H1 (cell line): ENCODE measurements around the gene ASB6.

Source experiments
- CEBPB ChIP-seq: IDR thresholded peaks from 2 replicates; pipeline ENCODE4 v1.6.1; 2012; ENCODE audit warnings: low read depth, low read length
- CTCF ChIP-seq, 3 experiments: IDR thresholded peaks; 1 replicate in 2 of 3; 2 replicates in 1 of 3; pipeline versions ENCODE4 v1.5.1 to v1.6.1; 2011; ENCODE audit warnings: low read length in 3 of 3, mild to moderate bottlenecking in 3 of 3, inconsistent platforms in 2 of 3, low read depth in 1 of 3, moderate library complexity in 1 of 3; ENCODE audit not compliant: insufficient read depth in 1 of 3; ENCODE audit errors: control extremely low read depth in 1 of 3
- FOSL1 ChIP-seq: IDR thresholded peaks from 2 replicates; pipeline ENCODE4 v1.6.1; 2011; ENCODE audit warnings: mild to moderate bottlenecking, low read depth, low read length, moderate library complexity; ENCODE audit not compliant: insufficient read depth
- MAFK ChIP-seq: IDR thresholded peaks from 2 replicates; pipeline ENCODE4 v1.6.1; 2012; ENCODE audit warnings: low read depth, mild to moderate bottlenecking, improper control_type of control experiment, low read length
- POLR2AphosphoS5 ChIP-seq: IDR thresholded peaks from 2 replicates; pipeline ENCODE4 v1.6.1; 2011; ENCODE audit warnings: low read depth, low read length
- RNF2 ChIP-seq: fragments of 200-900, 300-1000 bp; sonication (generic); IDR thresholded peaks from 2 replicates; pipeline ENCODE4 v1.7.1; 2016; ENCODE audit warnings: borderline replicate concordance, low read depth, mild to moderate bottlenecking, antibody characterized with exemption, low read length; ENCODE audit not compliant: poor library complexity, severe bottlenecking; ENCODE audit errors: missing control alignments
- TBP ChIP-seq: IDR thresholded peaks from 2 replicates; pipeline ENCODE4 v1.6.1; 2011; ENCODE audit warnings: low read depth, low read length, improper control_type of control experiment

- TF ChIP-seq CEBPB, result no peak
- TF ChIP-seq TBP, result no peak
- TF ChIP-seq MAFK, result no peak
- TF ChIP-seq CTCF (IDR thresholded peaks at IDR 0.05; ENCODE audit: control extremely low read depth in 1 of 3, insufficient read depth in 1 of 3, low read depth in 1 of 3, low read length in 3 of 3), result no peak
- TF ChIP-seq RNF2, result no peak
- TF ChIP-seq POLR2AphosphoS5, result no peak
- no peak for TF ChIP-seq FOSL1
Measured at GRCh38 chr9:129612815-129613519, 29.0 kb downstream of the ASB6 start.
